Endothelial cell of umbilical vein (primary cell): Measurements from ENCODE around the gene BCL2L13. TPM values are rescaled to one million over a fixed set of nuclear protein-coding genes. Genes with fewer than 3 reads are reported as not detected.

Experiments used
- BruUV-seq: library from RNA; stranded (reverse); fragments of 400-500 nt; replicated peaks from 2 replicates; lab custom pipeline; 2021; lab: Mats Ljungman, UMichigan
- CTCF ChIA-PET: fragments of 300-600, 350-600 bp; sonication (Branson Sonifier 250); formaldehyde crosslinking; loops from one replicate; lab custom pipeline; 2021; ENCODE audit warnings: antibody characterized with exemption, inconsistent platforms; lab: Charles Lee
- POLR2A ChIA-PET: fragments of 300-600, 350-600 bp; sonication (Branson Sonifier 250); formaldehyde crosslinking; loops from one replicate; lab custom pipeline; 2021; ENCODE audit warnings: antibody characterized with exemption, inconsistent platforms; lab: Charles Lee
- DNase-seq: peaks from one replicate; pipeline ENCODE4 v3.0.0-alpha.2; 2011; ENCODE audit warnings: low read depth, low spot score
- FAIRE-seq: peaks from 2 replicates; lab custom pipeline; 2011; peaks lifted over from hg19 to GRCh38; lab: Jason Lieb, UNC
- H2AFZ ChIP-seq: 2 replicates; pipeline ENCODE4 v1.6.0; 2012; ENCODE audit warnings: low read depth, low read length, control low read depth, inconsistent platforms
- H3K27ac ChIP-seq: 2 replicates; pipeline ENCODE4 v1.5.1; 2011; ENCODE audit warnings: low read depth, mild to moderate bottlenecking, control low read depth, low read length, moderate library complexity; ENCODE audit not compliant: insufficient read depth
- H3K27me3 ChIP-seq, 2 experiments: 2 replicates each; pipeline versions ENCODE4 v1.6.0 to v1.6.1; 2011; ENCODE audit warnings: low read length in 2 of 2, mixed read lengths in 1 of 2; ENCODE audit not compliant: control insufficient read depth in 2 of 2, insufficient read depth in 2 of 2
- H3K36me3 ChIP-seq, 2 experiments: 2 replicates in 1 of 2; 3 replicates in 1 of 2; pipeline ENCODE4 v1.5.1; 2011; ENCODE audit warnings: low read length in 2 of 2, mild to moderate bottlenecking in 1 of 2, moderate library complexity in 1 of 2; ENCODE audit not compliant: control insufficient read depth in 2 of 2, insufficient read depth in 2 of 2; ENCODE audit errors: extremely low read depth in 1 of 2
- H3K4me1 ChIP-seq: 3 replicates; pipeline ENCODE4 v1.5.1; 2011; ENCODE audit warnings: mild to moderate bottlenecking, low read length; ENCODE audit not compliant: control insufficient read depth, insufficient read depth; ENCODE audit errors: extremely low read depth
- H3K4me2 ChIP-seq: 2 replicates; pipeline ENCODE4 v1.6.1; 2011; ENCODE audit warnings: low read length, control low read depth, mixed read lengths; ENCODE audit not compliant: insufficient read depth
- H3K4me3 ChIP-seq, 3 experiments: fragments of 200-600 bp in 1 of 3; sonication (generic), shearing (Covaris generic) in 1 of 3; replicated peaks in 1 of 3; 2 replicates each; pipeline ENCODE4 v1.5.1; 2011 to 2016; ENCODE audit warnings: control low read depth in 3 of 3, low read length in 3 of 3, mild to moderate bottlenecking in 2 of 3, inconsistent platforms in 1 of 3, low read depth in 1 of 3, moderate library complexity in 1 of 3; ENCODE audit not compliant: insufficient read depth in 1 of 3
- H3K79me2 ChIP-seq: 2 replicates; pipeline ENCODE4 v1.6.0; 2012; ENCODE audit warnings: low read length, inconsistent platforms; ENCODE audit not compliant: control insufficient read depth, insufficient read depth
- H3K9ac ChIP-seq: replicated peaks from 2 replicates; pipeline ENCODE3; 2011; ENCODE audit warnings: low read length, control low read depth; ENCODE audit not compliant: insufficient read depth; ENCODE audit errors: extremely low read depth
- H3K9me1 ChIP-seq: replicated peaks from 3 replicates; pipeline ENCODE4 v1.6.0; 2011; ENCODE audit warnings: mild to moderate bottlenecking, low read length; ENCODE audit not compliant: control insufficient read depth, insufficient read depth; ENCODE audit errors: extremely low read depth
- H3K9me3 ChIP-seq: replicated peaks from 2 replicates; pipeline ENCODE4 v1.5.1; 2012; ENCODE audit warnings: low read length, inconsistent platforms; ENCODE audit not compliant: control insufficient read depth, insufficient read depth
- H4K20me1 ChIP-seq: replicated peaks from 2 replicates; pipeline ENCODE3; 2011; ENCODE audit warnings: mild to moderate bottlenecking, low read length; ENCODE audit not compliant: control insufficient read depth, insufficient read depth; ENCODE audit errors: extremely low read depth
- CTCF ChIP-seq, 2 donors: IDR thresholded peaks; 1 replicate in 1 of 2; 2 replicates in 1 of 2; pipeline ENCODE4 v1.5.1; 2011; ENCODE audit warnings: low read length in 2 of 2, mild to moderate bottlenecking in 2 of 2, moderate library complexity in 2 of 2, control low read depth in 1 of 2, inconsistent platforms in 1 of 2, low read depth in 1 of 2; ENCODE audit not compliant: insufficient read depth in 1 of 2; ENCODE audit errors: extremely low read depth in 1 of 2
- EZH2 ChIP-seq: IDR thresholded peaks from 2 replicates; pipeline ENCODE4 v1.6.1; 2012; ENCODE audit warnings: borderline replicate concordance, low read depth, mild to moderate bottlenecking, moderate library complexity, low read length, inconsistent platforms; ENCODE audit not compliant: severe bottlenecking
- FOS ChIP-seq: IDR thresholded peaks from 2 replicates; pipeline ENCODE4 v1.6.1; 2011; ENCODE audit warnings: mild to moderate bottlenecking, low read length, moderate library complexity, borderline replicate concordance; ENCODE audit not compliant: insufficient read depth
- GATA2 ChIP-seq: IDR thresholded peaks from 2 replicates; pipeline ENCODE4 v1.7.0; 2011; ENCODE audit warnings: low read depth, mild to moderate bottlenecking, moderate library complexity, mixed read lengths, low read length; ENCODE audit not compliant: insufficient read length, insufficient read depth
- JUN ChIP-seq: IDR thresholded peaks from 2 replicates; pipeline ENCODE4 v1.6.1; 2011; ENCODE audit warnings: borderline replicate concordance, low read depth; ENCODE audit not compliant: insufficient read length, insufficient read depth
- MAX ChIP-seq: IDR thresholded peaks from 2 replicates; pipeline ENCODE4 v1.6.1; 2011; ENCODE audit not compliant: insufficient read depth, insufficient read length
- MYC ChIP-seq: IDR thresholded peaks from one replicate; pipeline ENCODE4 v1.6.1; 2011; ENCODE audit warnings: mild to moderate bottlenecking, low read depth, low read length
- POLR2A ChIP-seq: IDR thresholded peaks from 2 replicates; pipeline ENCODE4 v1.6.1; 2012; ENCODE audit warnings: low read depth, mild to moderate bottlenecking, control low read depth, low read length
- POLR2AphosphoS5 ChIP-seq: IDR thresholded peaks from 2 replicates; pipeline ENCODE4 v1.6.1; 2012; ENCODE audit warnings: low read depth, mild to moderate bottlenecking, control low read depth, low read length, moderate library complexity; ENCODE audit not compliant: insufficient read depth
- dilution Hi-C: fragments of 300-500 bp; cut with MboI; formaldehyde crosslinking; loops from one replicate; pipeline ENCODE4 v1.15.0; 2019; ENCODE audit warnings: low sequenced_read_pairs; ENCODE audit not compliant: extremely low pct_ligation_motif_present
- intact Hi-C: fragments of 100-400 bp; cut with micrococcal nuclease; formaldehyde crosslinking; loops from one replicate; pipeline ENCODE4 v1.10.0; 2022
- polyA plus RNA-seq, 4 experiments: library from polyadenylated mRNA; depleted of rRNA in 3 of 4; stranded (reverse) in 3 of 4; unstranded in 1 of 4; fragments of >200 nt; gene quantifications; 2 replicates each; pipeline versions ENCODE4 v1.2.1 to v1.2.3, GENCODE V29; 2011 to 2012; ENCODE audit warnings: missing spikeins in 1 of 4
- total RNA-seq: library from RNA; stranded (reverse); gene quantifications from 2 replicates; pipeline ENCODE4 v1.2.3, GENCODE V29; 2021

The BCL2L13 gene
- total and polyA plus RNA-seq, 2 donors (not counting 3 experiments of a cell fraction or from before 2014, with no cell fraction given), result 28.1 to 36.2 TPM

GRCh38 chr22:17754233-17754925 is 115.8 kb downstream of the BCL2L13 start:
- FAIRE-seq (no peak), DNase-seq (no peak)
- no peak overlapping the region for H3K9ac ChIP-seq
- CTCF ChIA-PET, result interaction anchor here (0.8 to 1.4 kb wide), 5 partner anchors 12 to 321 kb away, joined by 3 to 5 read pairs (median 4); no protein-coding TSS in a partner anchor
- no peak overlapping the region for H3K27ac ChIP-seq
- intact Hi-C loops (no loop called here), dilution Hi-C loops (no loop called here)
- H3K27me3 ChIP-seq, result no peaks in the 10 kb centered on the region
- no peak overlapping the region for H3K4me2 ChIP-seq
- no peaks in the 10 kb centered on the region for H4K20me1 ChIP-seq
- no peaks in the 10 kb centered on the region for H3K4me1 ChIP-seq
- no peak overlapping the region for H3K4me3 ChIP-seq
- H3K79me2 ChIP-seq, result peaks cover 13% of the 10 kb centered on the region
- POLR2A ChIA-PET, result no interaction called here
- BruUV-seq, result no TSS peak
- TF ChIP-seq POLR2AphosphoS5, result no peak
- TF ChIP-seq CTCF (IDR thresholded peaks at IDR 0.05; ENCODE audit: extremely low read depth in 1 of 2, insufficient read depth in 1 of 2, low read depth in 1 of 2, low read length in 2 of 2), result peak in 1 of 2 donors; percentile 20
- no peaks in the 10 kb centered on the region for H3K9me1 ChIP-seq
- no peak overlapping the region for H2AFZ ChIP-seq
- no peaks in the 10 kb centered on the region for H3K9me3 ChIP-seq
- H3K36me3 ChIP-seq, result no peaks in the 10 kb centered on the region

GRCh38 chr22:17761138-17761488 is 122.6 kb downstream of the BCL2L13 start:
- BruUV-seq, result no TSS peak
- Histone ChIP-seq H3K4me2 (no peak overlapping the region), H3K4me1 (no peaks in the 10 kb centered on the region), H3K4me3 (no peak overlapping the region), H3K9me1 (no peaks in the 10 kb centered on the region), H2AFZ (no peak overlapping the region), H3K36me3 (no peaks in the 10 kb centered on the region), H4K20me1 (no peaks in the 10 kb centered on the region), H3K27ac (no peak overlapping the region), H3K9ac (no peak overlapping the region), H3K27me3 (no peaks in the 10 kb centered on the region), H3K79me2 (peaks cover 31% of the 10 kb centered on the region), H3K9me3 (no peaks in the 10 kb centered on the region)
- ChIA-PET CTCF (interaction anchor here (1.1 kb wide), 1 partner anchor 315 kb away, joined by 4 read pairs; no protein-coding TSS in a partner anchor), POLR2A (no interaction called here)
- intact Hi-C loops (no loop called here), dilution Hi-C loops (no loop called here)
- FAIRE-seq, result no peak
- DNase-seq, result no peak
- TF ChIP-seq FOS (no peak), GATA2 (no peak), MAX (no peak), EZH2 (no peak), POLR2A (no peak), MYC (no peak), CTCF (IDR thresholded peaks at IDR 0.05; ENCODE audit: extremely low read depth in 1 of 2, insufficient read depth in 1 of 2, low read depth in 1 of 2, low read length in 2 of 2) (no peak), JUN (no peak)
